Keratinocyte (primary cell): Measurements from ENCODE around the gene RNF130. TPM values are rescaled to one million over a fixed set of nuclear protein-coding genes. Genes with fewer than 3 reads are reported as not detected.

Experiments used
- DNase-seq: peaks from one replicate; pipeline ENCODE4 v3.0.0-alpha.2; 2011; ENCODE audit warnings: low read depth, missing footprints, low spot score
- FAIRE-seq: peaks from 2 replicates; lab custom pipeline; 2011; peaks lifted over from hg19 to GRCh38; lab: Jason Lieb, UNC
- H2AFZ ChIP-seq: 2 replicates; pipeline ENCODE4 v1.6.0; 2012; ENCODE audit warnings: low read length, control low read depth, inconsistent platforms; ENCODE audit not compliant: control insufficient read depth
- H3K27ac ChIP-seq: 2 replicates; pipeline ENCODE4 v1.5.1; 2011; ENCODE audit warnings: low read length; ENCODE audit not compliant: control insufficient read depth, insufficient read depth
- H3K27me3 ChIP-seq: 3 replicates; pipeline ENCODE4 v1.6.0; 2011; ENCODE audit warnings: low read length; ENCODE audit not compliant: control insufficient read depth, insufficient read depth; ENCODE audit errors: extremely low read depth
- H3K36me3 ChIP-seq, 2 experiments: 2 replicates in 1 of 2; 3 replicates in 1 of 2; pipeline ENCODE4 v1.5.1; 2011; ENCODE audit warnings: low read length in 2 of 2, mild to moderate bottlenecking in 1 of 2; ENCODE audit not compliant: control insufficient read depth in 2 of 2, insufficient read depth in 2 of 2; ENCODE audit errors: extremely low read depth in 1 of 2
- H3K4me1 ChIP-seq: 3 replicates; pipeline ENCODE4 v1.5.1; 2011; ENCODE audit warnings: low read length; ENCODE audit not compliant: control insufficient read depth, insufficient read depth; ENCODE audit errors: extremely low read depth
- H3K4me2 ChIP-seq: 3 replicates; pipeline ENCODE4 v1.6.0; 2011; ENCODE audit warnings: low read depth, low read length; ENCODE audit not compliant: control insufficient read depth, insufficient read depth; ENCODE audit errors: extremely low read depth
- H3K4me3 ChIP-seq, 3 experiments: fragments of 200-600 bp in 1 of 3; sonication (generic) in 1 of 3; 2 replicates in 2 of 3; 3 replicates in 1 of 3; pipeline ENCODE4 v1.5.1; 2011 to 2016; ENCODE audit warnings: low read length in 3 of 3, mild to moderate bottlenecking in 3 of 3, control low read depth in 2 of 3, inconsistent platforms in 1 of 3, low read depth in 1 of 3, mixed read lengths in 1 of 3, mixed run types in 1 of 3, moderate library complexity in 1 of 3; ENCODE audit not compliant: control insufficient read depth in 2 of 3, insufficient read depth in 2 of 3; ENCODE audit errors: extremely low read depth in 1 of 3
- H3K79me2 ChIP-seq: 2 replicates; pipeline ENCODE4 v1.6.0; 2012; ENCODE audit warnings: low read length; ENCODE audit not compliant: control insufficient read depth, insufficient read depth
- H3K9ac ChIP-seq: 3 replicates; pipeline ENCODE4 v1.6.0; 2011; ENCODE audit warnings: low read length; ENCODE audit not compliant: control insufficient read depth, insufficient read depth; ENCODE audit errors: extremely low read depth
- H3K9me1 ChIP-seq: 3 replicates; pipeline ENCODE4 v1.6.0; 2011; ENCODE audit warnings: low read length; ENCODE audit not compliant: control insufficient read depth, insufficient read depth; ENCODE audit errors: extremely low read depth
- H3K9me3 ChIP-seq: 2 replicates; pipeline ENCODE4 v1.5.1; 2012; ENCODE audit warnings: low read depth, low read length; ENCODE audit not compliant: control insufficient read depth
- H4K20me1 ChIP-seq: 3 replicates; pipeline ENCODE4 v1.6.0; 2011; ENCODE audit warnings: low read length; ENCODE audit not compliant: control insufficient read depth, insufficient read depth; ENCODE audit errors: extremely low read depth
- EZH2 ChIP-seq: IDR thresholded peaks from one replicate; pipeline ENCODE4 v1.6.1; 2012; ENCODE audit warnings: inconsistent platforms, mild to moderate bottlenecking, low read length, moderate library complexity
- dilution Hi-C: fragments of 300-500 bp; cut with MboI; formaldehyde crosslinking; loops from one replicate; pipeline ENCODE4 v1.7.0; 2020; ENCODE audit warnings: low sequenced_read_pairs; ENCODE audit not compliant: extremely low pct_ligation_motif_present
- polyA plus RNA-seq, 5 experiments: library from polyadenylated mRNA; depleted of rRNA in 3 of 5; stranded (reverse) in 3 of 5; stranded (forward) in 1 of 5; unstranded in 1 of 5; fragments of >200 nt; gene quantifications; 1 replicate in 1 of 5; 2 replicates in 3 of 5; 3 replicates in 1 of 5; pipeline versions ENCODE4 v1.2.1 to v1.2.3, GENCODE V29; 2011 to 2012; ENCODE audit warnings: missing spikeins in 2 of 5, low read depth in 1 of 5, low replicate concordance in 1 of 5
- TF ChIP-seq, protein P1 (sequence below), 3 experiments: IDR thresholded peaks in 1 of 3; conservative IDR thresholded peaks in 1 of 3; optimal IDR thresholded peaks in 1 of 3; 2 replicates in 2 of 3; 3 replicates in 1 of 3; pipeline versions ENCODE3 to v1.5.1; 2011; ENCODE audit warnings: low read length in 3 of 3, mild to moderate bottlenecking in 3 of 3, moderate library complexity in 2 of 3, control low read depth in 1 of 3, inconsistent platforms in 1 of 3; ENCODE audit not compliant: insufficient read depth in 2 of 3; ENCODE audit errors: extremely low read depth in 1 of 3

RNF130 gene
- polyA plus RNA-seq, 1 donor (not counting 4 experiments of a cell fraction or from before 2014, with no cell fraction given): 20.0 TPM

DNA sequence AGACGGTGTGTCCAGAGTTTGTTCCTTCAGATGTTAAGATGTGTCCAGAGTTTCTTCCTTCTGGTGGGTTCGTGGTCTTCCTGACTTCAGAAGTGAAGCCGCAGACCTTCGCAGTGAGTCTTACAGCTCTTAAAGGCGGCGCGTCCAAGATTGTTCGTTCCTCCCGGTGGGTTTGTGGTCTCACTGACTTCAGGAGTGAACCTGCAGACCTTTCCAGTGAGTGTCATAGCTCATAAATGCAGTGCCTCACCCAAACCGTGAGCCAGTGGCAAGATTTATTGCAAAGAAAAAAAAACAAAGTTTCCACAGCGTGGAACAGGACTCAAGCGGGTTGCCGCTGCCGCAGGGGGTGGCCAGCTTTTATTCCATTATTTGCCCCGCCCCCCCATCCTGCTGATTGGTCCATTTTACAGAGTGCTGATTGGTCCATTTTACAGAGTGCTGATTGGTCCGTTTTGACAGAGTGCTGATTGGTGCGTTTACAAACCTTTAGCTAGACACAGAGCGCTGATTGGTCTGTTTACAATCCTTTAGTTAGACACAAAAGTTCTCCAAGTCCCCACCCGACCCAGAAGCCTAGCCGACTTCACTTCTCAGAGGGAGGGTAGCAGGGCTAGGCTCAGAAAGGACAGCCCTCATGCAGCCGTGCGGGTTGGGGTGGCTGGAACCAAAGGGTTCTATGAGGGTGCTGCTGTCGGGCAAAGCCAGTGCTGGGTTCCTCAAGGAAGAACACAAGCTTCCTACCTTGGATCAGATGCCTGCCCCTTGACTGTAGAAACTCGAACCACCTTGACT lies 9.1 kb upstream of the RNF130 start:
- no peak overlapping the region for H2AFZ ChIP-seq
- H3K27ac ChIP-seq: no peak overlapping the region
- TF ChIP-seq, protein P1, sequence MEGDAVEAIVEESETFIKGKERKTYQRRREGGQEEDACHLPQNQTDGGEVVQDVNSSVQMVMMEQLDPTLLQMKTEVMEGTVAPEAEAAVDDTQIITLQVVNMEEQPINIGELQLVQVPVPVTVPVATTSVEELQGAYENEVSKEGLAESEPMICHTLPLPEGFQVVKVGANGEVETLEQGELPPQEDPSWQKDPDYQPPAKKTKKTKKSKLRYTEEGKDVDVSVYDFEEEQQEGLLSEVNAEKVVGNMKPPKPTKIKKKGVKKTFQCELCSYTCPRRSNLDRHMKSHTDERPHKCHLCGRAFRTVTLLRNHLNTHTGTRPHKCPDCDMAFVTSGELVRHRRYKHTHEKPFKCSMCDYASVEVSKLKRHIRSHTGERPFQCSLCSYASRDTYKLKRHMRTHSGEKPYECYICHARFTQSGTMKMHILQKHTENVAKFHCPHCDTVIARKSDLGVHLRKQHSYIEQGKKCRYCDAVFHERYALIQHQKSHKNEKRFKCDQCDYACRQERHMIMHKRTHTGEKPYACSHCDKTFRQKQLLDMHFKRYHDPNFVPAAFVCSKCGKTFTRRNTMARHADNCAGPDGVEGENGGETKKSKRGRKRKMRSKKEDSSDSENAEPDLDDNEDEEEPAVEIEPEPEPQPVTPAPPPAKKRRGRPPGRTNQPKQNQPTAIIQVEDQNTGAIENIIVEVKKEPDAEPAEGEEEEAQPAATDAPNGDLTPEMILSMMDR (optimal IDR thresholded peaks at IDR 0.05 in 1 of 3, IDR thresholded peaks at IDR 0.05 in 1 of 3, conservative IDR thresholded peaks at IDR 0.05 in 1 of 3; ENCODE audit: extremely low read depth in 1 of 3, insufficient read depth in 2 of 3, low read length in 3 of 3): no peak
- no peak for TF ChIP-seq EZH2
- no peak overlapping the region for H3K9ac ChIP-seq
- no peaks in the 10 kb centered on the region for H4K20me1 ChIP-seq
- H3K27me3 ChIP-seq: no peaks in the 10 kb centered on the region
- DNase-seq (no peak), FAIRE-seq (no peak)
- no peaks in the 10 kb centered on the region for H3K9me3 ChIP-seq
- no peak overlapping the region for H3K4me2 ChIP-seq
- H3K36me3 ChIP-seq: no peaks in the 10 kb centered on the region
- dilution Hi-C loops: no loop called here
- H3K79me2 ChIP-seq: no peaks in the 10 kb centered on the region
- no peaks in the 10 kb centered on the region for H3K9me1 ChIP-seq
- no peak overlapping the region for H3K4me3 ChIP-seq
- no peaks in the 10 kb centered on the region for H3K4me1 ChIP-seq

DNA sequence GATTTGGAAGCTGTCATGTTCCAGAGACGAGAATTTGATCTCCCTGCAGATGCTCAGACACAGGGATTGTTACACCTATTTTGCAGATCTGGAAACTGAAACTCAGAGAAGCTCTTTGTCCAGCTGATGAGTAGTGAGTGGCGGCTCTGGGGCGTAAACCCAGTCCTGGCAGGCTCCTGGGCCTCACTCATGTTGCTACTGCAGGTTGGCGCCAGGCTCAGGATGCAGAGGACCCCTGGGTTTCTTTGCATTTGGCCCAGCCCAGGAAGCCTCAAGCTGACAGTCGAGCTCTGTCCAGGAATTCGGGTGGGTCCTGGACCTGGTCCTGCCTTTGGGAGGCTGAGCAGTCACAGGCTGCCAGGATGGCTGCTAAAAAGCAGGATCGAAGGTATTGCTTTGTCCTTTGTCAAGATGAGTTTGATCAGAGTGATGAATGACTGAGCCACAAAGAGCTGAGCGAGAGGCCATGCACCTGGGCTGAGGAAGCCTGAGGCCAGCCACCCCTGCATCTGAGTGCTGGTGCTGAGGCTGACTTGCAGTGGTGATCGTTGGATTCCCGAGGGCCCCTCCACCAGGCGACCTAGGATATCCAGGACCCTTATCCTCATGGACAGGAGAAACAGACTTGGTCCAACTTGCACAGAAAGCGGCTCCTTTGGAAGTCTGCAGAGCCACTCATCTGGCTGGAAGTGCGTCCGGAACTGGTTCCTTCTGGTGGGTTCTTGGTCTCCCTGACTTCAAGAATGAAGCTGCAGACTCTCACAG lies 8.3 kb upstream of the RNF130 start:
- H3K27me3 ChIP-seq: peaks cover 3% of the 10 kb centered on the region
- no peaks in the 10 kb centered on the region for H3K4me1 ChIP-seq
- H3K4me2 ChIP-seq: no peak overlapping the region
- no peaks in the 10 kb centered on the region for H3K9me1 ChIP-seq
- DNase-seq: no peak
- H3K79me2 ChIP-seq: no peaks in the 10 kb centered on the region
- H3K27ac ChIP-seq: no peak overlapping the region
- no peak overlapping the region for H3K9ac ChIP-seq
- no peaks in the 10 kb centered on the region for H4K20me1 ChIP-seq
- H2AFZ ChIP-seq: no peak overlapping the region
- TF ChIP-seq, protein P1 (optimal IDR thresholded peaks at IDR 0.05 in 1 of 3, IDR thresholded peaks at IDR 0.05 in 1 of 3, conservative IDR thresholded peaks at IDR 0.05 in 1 of 3; ENCODE audit: extremely low read depth in 1 of 3, insufficient read depth in 2 of 3, low read length in 3 of 3): no peak
- no peak for TF ChIP-seq EZH2
- H3K4me3 ChIP-seq: no peak overlapping the region
- H3K9me3 ChIP-seq: no peaks in the 10 kb centered on the region
- H3K36me3 ChIP-seq: no peaks in the 10 kb centered on the region
- dilution Hi-C loops: no loop called here
- no peak for FAIRE-seq
